Astrocyte (in vitro differentiated cells and primary cell): ENCODE measurements around the gene SNX32.

Source experiments
- EZH2 ChIP-seq: IDR thresholded peaks from 2 replicates; pipeline ENCODE4 v1.6.1; 2012; ENCODE audit warnings: mild to moderate bottlenecking, low read length, inconsistent platforms; ENCODE audit not compliant: insufficient read depth
- TF ChIP-seq, protein P1 (sequence below): IDR thresholded peaks from 2 replicates; pipeline ENCODE4 v1.5.1; 2011; ENCODE audit warnings: low read depth, mild to moderate bottlenecking, inconsistent platforms, low read length, moderate library complexity; ENCODE audit not compliant: insufficient read depth

DNA sequence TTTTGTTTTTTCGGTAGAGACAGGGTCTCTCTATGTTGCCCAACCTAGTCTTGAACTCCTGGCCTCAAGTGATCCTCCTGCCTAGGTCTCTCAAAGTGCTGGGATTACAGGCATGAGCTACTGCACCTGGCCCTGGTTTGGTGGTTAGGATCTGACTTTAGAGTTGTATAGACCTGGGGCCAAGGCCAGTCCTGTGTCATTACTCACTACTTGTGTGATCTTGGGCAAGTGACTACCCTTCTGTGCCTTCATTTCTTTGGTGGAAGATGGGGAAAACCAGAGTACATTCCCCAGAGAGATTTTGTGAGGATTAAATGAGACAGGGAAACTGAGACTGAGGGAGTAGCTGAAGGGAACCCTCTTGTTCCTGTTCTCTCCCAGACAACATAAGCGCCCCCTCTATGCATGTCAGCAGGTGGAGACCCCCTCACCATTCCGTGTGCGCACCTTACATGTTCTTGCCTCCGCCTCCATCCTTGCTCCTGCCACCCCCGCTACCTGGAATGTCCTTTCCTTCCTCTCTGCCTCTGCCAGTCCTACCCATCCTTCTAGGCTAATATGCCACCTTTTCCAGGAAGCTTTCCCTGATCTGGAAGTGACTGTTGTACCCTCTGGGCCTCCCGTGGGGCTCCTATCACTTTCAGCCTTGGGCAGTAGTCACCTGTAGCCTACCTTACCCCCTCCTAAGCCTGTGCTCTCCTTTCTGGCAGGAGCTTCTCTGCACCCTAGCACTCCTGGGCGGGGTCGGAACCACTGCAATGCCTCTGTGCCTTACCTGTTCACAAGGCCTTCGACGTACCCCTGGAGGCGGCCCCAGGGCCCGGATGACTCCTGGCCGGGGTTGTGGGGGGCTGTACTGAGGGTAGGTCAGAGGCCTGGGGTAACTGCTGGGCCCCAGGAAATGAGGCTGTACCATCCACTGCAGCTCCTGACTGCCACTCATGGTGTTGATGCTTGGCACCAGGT, 62.6 kb downstream of the SNX32 start:
- TF ChIP-seq, protein P1, sequence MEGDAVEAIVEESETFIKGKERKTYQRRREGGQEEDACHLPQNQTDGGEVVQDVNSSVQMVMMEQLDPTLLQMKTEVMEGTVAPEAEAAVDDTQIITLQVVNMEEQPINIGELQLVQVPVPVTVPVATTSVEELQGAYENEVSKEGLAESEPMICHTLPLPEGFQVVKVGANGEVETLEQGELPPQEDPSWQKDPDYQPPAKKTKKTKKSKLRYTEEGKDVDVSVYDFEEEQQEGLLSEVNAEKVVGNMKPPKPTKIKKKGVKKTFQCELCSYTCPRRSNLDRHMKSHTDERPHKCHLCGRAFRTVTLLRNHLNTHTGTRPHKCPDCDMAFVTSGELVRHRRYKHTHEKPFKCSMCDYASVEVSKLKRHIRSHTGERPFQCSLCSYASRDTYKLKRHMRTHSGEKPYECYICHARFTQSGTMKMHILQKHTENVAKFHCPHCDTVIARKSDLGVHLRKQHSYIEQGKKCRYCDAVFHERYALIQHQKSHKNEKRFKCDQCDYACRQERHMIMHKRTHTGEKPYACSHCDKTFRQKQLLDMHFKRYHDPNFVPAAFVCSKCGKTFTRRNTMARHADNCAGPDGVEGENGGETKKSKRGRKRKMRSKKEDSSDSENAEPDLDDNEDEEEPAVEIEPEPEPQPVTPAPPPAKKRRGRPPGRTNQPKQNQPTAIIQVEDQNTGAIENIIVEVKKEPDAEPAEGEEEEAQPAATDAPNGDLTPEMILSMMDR, result no peak
- TF ChIP-seq EZH2, result no peak
